Kidney epithelial cell (primary cell): ENCODE data around the gene MTHFD1L. TPM values are rescaled to one million over a fixed set of nuclear protein-coding genes. Genes with fewer than 3 reads are reported as not detected.

Experiments
- DNase-seq: peaks from one replicate; pipeline ENCODE4 v3.0.0-alpha.2; 2010; ENCODE audit warnings: low read depth
- H3K27me3 ChIP-seq: 2 replicates; pipeline ENCODE4 v1.6.0; 2011; ENCODE audit warnings: low read length; ENCODE audit not compliant: control insufficient read depth, insufficient read depth
- H3K36me3 ChIP-seq: 2 replicates; pipeline ENCODE4 v1.5.1; 2011; ENCODE audit warnings: low read length; ENCODE audit not compliant: control insufficient read depth, insufficient read depth
- H3K4me3 ChIP-seq: 2 replicates; pipeline ENCODE4 v1.5.1; 2011; ENCODE audit warnings: low read depth, mild to moderate bottlenecking, control low read depth, low read length
- CTCF ChIP-seq: IDR thresholded peaks from 2 replicates; pipeline ENCODE4 v1.5.1; 2011; ENCODE audit warnings: mild to moderate bottlenecking, moderate library complexity, low read length, control low read depth, inconsistent platforms; ENCODE audit not compliant: insufficient read depth, poor library complexity, severe bottlenecking
- total RNA-seq: library from RNA; depleted of rRNA; stranded (reverse); fragments of >200 nt; gene quantifications from 2 replicates; pipeline ENCODE4 v1.2.3, GENCODE V29; 2015

MTHFD1L gene
- total RNA-seq, 1 donor from 2014 or later: 116 TPM

GRCh38 chr6:151021896-151022295 lies 156.4 kb downstream of the MTHFD1L start:
- Histone ChIP-seq H3K36me3 (no peaks in the 10 kb centered on the region), H3K27me3 (no peaks in the 10 kb centered on the region), H3K4me3 (no peak overlapping the region)
- TF ChIP-seq CTCF: no peak
- DNase-seq: no peak

GRCh38 chr6:151022492-151022891 lies 157.0 kb downstream of the MTHFD1L start:
- TF ChIP-seq CTCF: no peak
- no peaks in the 10 kb centered on the region for H3K27me3 ChIP-seq
- H3K4me3 ChIP-seq: no peak overlapping the region
- DNase-seq: no peak
- H3K36me3 ChIP-seq: no peaks in the 10 kb centered on the region

- TF ChIP-seq CTCF: no peak
- Histone ChIP-seq H3K36me3 (no peaks in the 10 kb centered on the region), H3K4me3 (no peak overlapping the region), H3K27me3 (no peaks in the 10 kb centered on the region)
- DNase-seq: no peak
Measured at GRCh38 chr6:151023342-151023741, 157.8 kb downstream of the MTHFD1L start.

- DNase-seq: no peak
- H3K36me3 ChIP-seq: no peaks in the 10 kb centered on the region
- no peak for TF ChIP-seq CTCF
- no peak overlapping the region for H3K4me3 ChIP-seq
- no peaks in the 10 kb centered on the region for H3K27me3 ChIP-seq
Measured at GRCh38 chr6:151024597-151024996, 159.1 kb downstream of the MTHFD1L start.

GRCh38 chr6:151025076-151025475 lies 159.6 kb downstream of the MTHFD1L start:
- Histone ChIP-seq H3K27me3 (no peaks in the 10 kb centered on the region), H3K36me3 (no peaks in the 10 kb centered on the region), H3K4me3 (no peak overlapping the region)
- DNase-seq: no peak
- TF ChIP-seq CTCF: no peak

- H3K4me3 ChIP-seq: no peak overlapping the region
- no peak for DNase-seq
- no peaks in the 10 kb centered on the region for H3K36me3 ChIP-seq
- TF ChIP-seq CTCF: no peak
- no peaks in the 10 kb centered on the region for H3K27me3 ChIP-seq
Measured at GRCh38 chr6:151026041-151026663, 160.7 kb downstream of the MTHFD1L start.
